Breast epithelium (tissue), 3 donors: ENCODE results near the gene PGP.

Source experiments
- POLR2A ChIP-seq: fragments of 450-650 bp; IDR thresholded peaks from one replicate; pipeline ENCODE4 v1.6.1; 2016; ENCODE audit warnings: antibody characterized with exemption, mild to moderate bottlenecking, moderate library complexity
- POLR2AphosphoS5 ChIP-seq, 3 donors: sonication (generic); formaldehyde crosslinking; IDR thresholded peaks; one replicate each; pipeline ENCODE4 v1.6.1; 2017; ENCODE audit warnings: antibody characterized with exemption in 3 of 3
- TF ChIP-seq, protein P1 (sequence below), 3 donors: fragments of 450-650 bp; IDR thresholded peaks; one replicate each; pipeline ENCODE4 v1.5.1; 2016 to 2017; ENCODE audit warnings: antibody characterized with exemption in 3 of 3, mild to moderate bottlenecking in 3 of 3, moderate library complexity in 3 of 3

DNA sequence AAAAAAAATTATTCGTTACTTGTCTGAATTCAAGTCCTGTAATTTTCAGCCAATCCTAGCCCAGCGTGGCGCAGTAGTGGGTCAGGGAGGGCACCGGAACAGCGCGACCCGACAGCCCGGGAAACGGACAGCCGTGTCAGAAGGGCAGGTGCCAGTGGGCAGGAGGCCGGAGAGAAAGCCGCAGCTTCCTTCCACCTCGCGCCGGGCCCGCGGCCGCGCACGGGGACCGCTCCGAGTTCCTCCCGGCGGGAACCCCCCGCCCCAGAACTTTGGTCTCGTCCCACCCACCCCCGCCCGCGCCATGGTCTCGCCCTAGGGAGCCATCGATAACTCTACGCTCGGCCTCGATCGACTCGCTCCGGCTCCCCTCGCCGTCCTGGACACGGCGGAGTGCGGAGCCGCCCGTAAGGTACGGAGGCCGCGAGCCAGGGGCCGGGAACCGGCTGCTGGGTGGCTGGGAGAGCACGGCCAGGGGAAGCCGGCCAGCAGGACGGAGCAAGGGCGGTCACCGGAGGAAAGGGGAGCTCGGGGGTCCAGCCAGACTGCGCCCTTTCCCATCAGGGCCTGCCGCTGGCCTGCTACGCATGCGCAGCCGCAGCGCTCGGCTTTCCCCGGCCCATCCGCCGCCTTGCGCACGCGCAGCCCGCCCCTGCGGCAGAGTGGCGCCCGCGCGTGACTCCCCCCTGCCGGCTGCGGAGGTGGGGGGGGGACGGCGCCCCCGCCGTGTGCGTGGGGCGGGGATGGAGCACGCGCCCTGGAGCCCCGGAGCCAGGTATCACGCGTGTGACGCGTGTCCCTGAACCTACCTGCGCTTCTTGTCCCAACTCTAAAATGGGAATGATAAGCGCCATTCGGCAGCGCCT lies 9.3 kb downstream of the PGP start, which contains the start of gene MLST8:
- TF ChIP-seq, protein P1, sequence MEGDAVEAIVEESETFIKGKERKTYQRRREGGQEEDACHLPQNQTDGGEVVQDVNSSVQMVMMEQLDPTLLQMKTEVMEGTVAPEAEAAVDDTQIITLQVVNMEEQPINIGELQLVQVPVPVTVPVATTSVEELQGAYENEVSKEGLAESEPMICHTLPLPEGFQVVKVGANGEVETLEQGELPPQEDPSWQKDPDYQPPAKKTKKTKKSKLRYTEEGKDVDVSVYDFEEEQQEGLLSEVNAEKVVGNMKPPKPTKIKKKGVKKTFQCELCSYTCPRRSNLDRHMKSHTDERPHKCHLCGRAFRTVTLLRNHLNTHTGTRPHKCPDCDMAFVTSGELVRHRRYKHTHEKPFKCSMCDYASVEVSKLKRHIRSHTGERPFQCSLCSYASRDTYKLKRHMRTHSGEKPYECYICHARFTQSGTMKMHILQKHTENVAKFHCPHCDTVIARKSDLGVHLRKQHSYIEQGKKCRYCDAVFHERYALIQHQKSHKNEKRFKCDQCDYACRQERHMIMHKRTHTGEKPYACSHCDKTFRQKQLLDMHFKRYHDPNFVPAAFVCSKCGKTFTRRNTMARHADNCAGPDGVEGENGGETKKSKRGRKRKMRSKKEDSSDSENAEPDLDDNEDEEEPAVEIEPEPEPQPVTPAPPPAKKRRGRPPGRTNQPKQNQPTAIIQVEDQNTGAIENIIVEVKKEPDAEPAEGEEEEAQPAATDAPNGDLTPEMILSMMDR (IDR thresholded peaks at IDR 0.05), result peak in 1 of 3 donors; percentile 11
- TF ChIP-seq POLR2A (peak; percentile 50), POLR2AphosphoS5 (IDR thresholded peaks at IDR 0.05) (peak; percentile 89 to 92 (median 92))
